Tibial nerve (tissue), 4 donors: ENCODE results near the gene TMEM255B.

Source experiments
- EP300 ChIP-seq, 2 donors: sonication (generic); formaldehyde crosslinking; IDR thresholded peaks; one replicate each; pipeline ENCODE4 v1.6.1; 2017; ENCODE audit warnings: antibody characterized with exemption in 2 of 2, mild to moderate bottlenecking in 1 of 2
- TF ChIP-seq, protein P1 (sequence below), 5 experiments: fragments of 200-600 bp in 3 of 5; fragments of 450-650 bp in 2 of 5; sonication (generic) in 3 of 5; IDR thresholded peaks; one replicate each; pipeline ENCODE4 v1.5.1; 2016 to 2019; ENCODE audit warnings: antibody characterized with exemption in 5 of 5, mild to moderate bottlenecking in 3 of 5, moderate library complexity in 2 of 5

DNA sequence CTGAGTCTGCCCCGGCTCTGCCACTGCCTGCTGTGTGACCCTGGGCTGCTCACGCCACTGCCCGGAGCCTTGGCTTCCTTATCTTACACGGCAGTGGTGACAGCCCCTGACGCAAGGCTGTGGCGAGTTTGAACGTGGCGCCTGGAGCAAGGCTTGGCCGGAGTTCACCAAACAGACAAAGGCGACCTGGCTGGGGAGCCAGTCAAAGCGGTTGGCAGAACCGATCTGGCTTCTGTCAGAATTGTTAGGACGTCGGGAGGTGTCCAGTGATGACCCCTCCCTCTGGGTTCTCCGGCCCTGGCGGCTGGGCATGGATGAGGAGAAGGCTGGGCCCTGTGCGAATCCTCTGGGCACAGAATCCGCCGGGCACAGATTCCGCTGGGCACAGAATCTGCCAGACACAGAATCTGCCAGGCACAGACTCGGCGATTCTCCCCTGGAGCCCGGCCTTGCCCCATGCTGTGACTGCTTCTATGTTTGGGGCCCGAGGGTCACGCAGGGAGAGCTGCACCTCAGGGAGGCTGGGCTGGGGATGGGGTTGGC, 11.7 kb upstream of the TMEM255B start:
- TF ChIP-seq, protein P1, sequence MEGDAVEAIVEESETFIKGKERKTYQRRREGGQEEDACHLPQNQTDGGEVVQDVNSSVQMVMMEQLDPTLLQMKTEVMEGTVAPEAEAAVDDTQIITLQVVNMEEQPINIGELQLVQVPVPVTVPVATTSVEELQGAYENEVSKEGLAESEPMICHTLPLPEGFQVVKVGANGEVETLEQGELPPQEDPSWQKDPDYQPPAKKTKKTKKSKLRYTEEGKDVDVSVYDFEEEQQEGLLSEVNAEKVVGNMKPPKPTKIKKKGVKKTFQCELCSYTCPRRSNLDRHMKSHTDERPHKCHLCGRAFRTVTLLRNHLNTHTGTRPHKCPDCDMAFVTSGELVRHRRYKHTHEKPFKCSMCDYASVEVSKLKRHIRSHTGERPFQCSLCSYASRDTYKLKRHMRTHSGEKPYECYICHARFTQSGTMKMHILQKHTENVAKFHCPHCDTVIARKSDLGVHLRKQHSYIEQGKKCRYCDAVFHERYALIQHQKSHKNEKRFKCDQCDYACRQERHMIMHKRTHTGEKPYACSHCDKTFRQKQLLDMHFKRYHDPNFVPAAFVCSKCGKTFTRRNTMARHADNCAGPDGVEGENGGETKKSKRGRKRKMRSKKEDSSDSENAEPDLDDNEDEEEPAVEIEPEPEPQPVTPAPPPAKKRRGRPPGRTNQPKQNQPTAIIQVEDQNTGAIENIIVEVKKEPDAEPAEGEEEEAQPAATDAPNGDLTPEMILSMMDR (IDR thresholded peaks at IDR 0.05), result no peak
- TF ChIP-seq EP300 (IDR thresholded peaks at IDR 0.05), result no peak
